Activated CD4-positive, alpha-beta T cell treated with anti-CD3 and anti-CD28 coated beads, Interleukin-10, Interleukin-2, amounts not matched to agents 100 ng/mL and 50 ng/mL, durations not matched to agents 16 hours and 8 hours (primary cell): ENCODE data around the gene PTGR1.
"Not testable (repeated sequence)": the region's sequence is repeated elsewhere in the genome, so short reads cannot be mapped to it uniquely, and the experiment has no call there.

ENCODE experiments used
- DNase-seq: peaks from one replicate; pipeline ENCODE4 v3.0.0-alpha.2; 2020

Gene PTGR1

GRCh38 chr9:111599092-111599954, at the start of gene PTGR1:
PTGR1 (minus strand) TSS chr9:111599647; CDS start chr9:111597422, 2,225 bp downstream.
- DNase-seq, result peak; percentile 34

- DNase-seq, result no peak
Measured at GRCh38 chr9:111649016-111649415, 49.6 kb upstream of the PTGR1 start.

- no peak for DNase-seq
Measured at GRCh38 chr9:111648066-111648465, 48.6 kb upstream of the PTGR1 start.

GRCh38 chr9:111646417-111646816, 47.0 kb upstream of the PTGR1 start:
- DNase-seq, result no peak

DNA sequence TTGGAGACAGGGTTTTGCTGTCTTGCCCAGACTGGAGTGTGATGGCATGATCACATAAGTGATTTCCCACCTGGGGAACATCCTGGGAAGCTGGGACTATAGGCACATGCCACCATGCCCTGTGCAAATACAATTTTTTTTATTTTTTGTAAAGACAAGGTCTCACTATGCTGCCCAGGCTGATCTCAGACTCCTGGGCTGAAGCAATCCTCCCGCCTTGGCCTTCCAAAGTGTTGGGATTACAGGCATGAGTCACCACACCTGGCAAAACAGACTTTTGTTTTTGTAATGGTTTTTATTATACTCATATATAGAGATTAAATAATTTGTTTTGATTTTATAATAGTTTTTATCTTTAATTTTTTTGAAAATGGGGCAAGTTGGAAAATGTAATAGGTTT, 46.4 kb upstream of the PTGR1 start:
- no peak for DNase-seq

GRCh38 chr9:111644195-111644772, 44.8 kb upstream of the PTGR1 start:
- no peak for DNase-seq

DNA sequence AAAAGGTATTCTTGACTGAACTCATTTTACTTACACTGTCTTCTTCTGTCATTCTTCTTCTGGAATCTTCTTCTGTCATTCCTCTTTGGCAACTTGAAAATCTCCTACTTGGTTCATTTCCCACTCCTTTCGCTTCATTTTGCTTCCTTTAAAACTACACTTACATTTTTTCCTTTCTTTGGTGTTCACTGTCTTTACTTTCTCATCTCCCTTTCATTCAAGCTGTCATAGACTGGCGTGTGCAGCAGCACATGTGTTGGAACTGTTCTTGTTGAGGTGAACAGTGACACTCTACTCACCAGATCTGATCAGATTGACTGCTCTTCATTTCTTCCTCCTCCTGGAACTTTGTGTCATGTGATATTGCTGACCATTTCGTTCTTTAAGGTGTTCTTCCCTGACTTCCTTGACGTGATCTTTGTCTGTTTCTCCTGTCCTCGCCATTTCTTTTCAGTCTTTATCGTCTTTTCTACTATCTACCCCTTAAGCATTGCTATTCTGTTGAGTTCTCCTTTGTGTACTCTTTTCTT, 38.0 kb upstream of the PTGR1 start:
- DNase-seq, result no peak

GRCh38 chr9:111634860-111635259, 35.4 kb upstream of the PTGR1 start:
- DNase-seq, result no peak

GRCh38 chr9:111633389-111633736, 33.9 kb upstream of the PTGR1 start:
- no peak for DNase-seq

DNA sequence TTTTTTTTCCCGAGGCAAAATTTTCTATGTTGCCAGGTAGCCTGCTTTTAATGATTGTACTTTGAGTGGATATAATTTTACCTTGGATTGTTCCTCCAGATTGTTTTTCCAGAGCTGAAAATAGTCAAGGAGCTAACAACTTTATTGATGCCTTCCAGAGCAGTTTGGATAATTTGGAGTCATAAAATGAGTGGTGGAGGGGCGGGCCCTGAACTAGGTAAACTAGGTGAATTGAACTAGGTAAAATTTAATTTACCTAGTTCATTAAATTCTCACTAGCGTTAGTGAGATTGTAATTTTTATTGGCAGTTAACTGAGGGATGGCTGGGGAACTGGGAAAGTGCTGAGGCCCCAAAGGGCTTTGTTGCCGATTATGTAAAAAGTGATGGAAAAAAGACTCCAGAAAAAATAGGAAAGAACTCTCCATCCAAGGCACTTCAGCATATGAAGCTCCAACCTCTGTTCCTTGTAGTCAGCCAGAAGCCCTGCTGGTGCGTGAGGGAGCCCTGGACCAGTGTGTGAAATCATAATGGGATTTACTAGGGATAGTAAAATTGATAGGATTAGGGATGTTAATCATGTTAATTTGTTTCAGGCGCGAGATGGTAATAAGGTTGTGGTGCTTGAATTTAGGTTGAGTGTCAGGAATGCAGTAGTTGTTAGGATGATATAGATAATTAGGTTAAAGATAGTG, 33.4 kb upstream of the PTGR1 start:
- no peak for DNase-seq

DNA sequence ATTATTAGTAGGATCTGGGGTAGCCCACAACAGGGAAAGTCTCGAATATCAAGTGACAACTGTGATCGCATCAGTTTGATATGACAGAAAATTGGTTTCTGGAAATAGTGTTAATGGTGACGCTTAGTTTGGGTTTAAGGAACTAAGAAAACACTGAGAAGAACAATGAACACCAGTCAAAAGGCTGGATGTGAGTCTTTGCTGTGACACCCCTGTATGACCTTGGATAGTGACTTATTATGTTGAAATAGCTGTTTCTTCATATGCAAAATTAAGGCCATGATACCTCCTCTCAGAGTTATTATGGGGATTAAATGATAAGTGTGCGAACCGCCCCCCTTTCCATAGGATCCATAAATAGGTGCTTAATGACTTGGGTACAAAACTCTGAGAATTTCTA, 32.6 kb upstream of the PTGR1 start:
- DNase-seq, result no peak

DNA sequence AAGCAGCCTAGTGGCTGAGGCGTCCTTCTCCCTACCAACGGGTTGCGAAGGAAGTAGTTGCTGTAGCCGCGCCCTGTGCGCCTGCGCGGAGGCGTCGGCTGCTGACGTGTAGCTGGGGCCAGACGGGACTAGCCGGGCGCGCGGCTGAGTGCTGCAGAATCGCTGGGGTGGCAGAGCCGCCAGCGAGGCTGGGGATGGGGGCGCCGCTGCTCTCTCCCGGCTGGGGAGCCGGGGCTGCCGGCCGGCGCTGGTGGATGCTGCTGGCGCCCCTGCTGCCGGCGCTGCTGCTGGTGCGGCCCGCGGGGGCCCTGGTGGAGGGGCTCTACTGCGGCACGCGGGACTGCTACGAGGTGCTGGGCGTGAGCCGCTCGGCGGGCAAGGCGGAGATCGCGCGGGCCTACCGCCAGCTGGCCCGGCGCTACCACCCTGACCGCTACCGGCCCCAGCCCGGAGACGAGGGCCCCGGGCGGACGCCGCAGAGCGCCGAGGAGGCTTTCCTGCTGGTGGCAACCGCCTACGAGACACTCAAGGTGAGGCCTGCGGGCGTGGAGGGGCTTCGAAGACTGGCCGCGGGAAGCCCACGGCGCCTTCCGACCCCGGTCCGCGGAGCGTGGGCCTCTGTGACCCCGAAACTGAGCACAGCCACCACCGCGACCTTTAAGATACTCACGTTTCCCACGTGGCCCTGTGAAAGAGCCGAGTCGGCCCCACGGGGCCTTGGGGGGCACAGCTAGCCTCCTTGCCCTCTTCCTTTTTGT, 31.9 kb upstream of the PTGR1 start, which contains the start of gene DNAJC25:
Gene DNAJC25, plus strand, starts transcription at position 121 of the 758 bp plus-strand sequence. Its CDS starts 74 bp downstream, at position 195.
- peak; percentile 99 for DNase-seq

DNA sequence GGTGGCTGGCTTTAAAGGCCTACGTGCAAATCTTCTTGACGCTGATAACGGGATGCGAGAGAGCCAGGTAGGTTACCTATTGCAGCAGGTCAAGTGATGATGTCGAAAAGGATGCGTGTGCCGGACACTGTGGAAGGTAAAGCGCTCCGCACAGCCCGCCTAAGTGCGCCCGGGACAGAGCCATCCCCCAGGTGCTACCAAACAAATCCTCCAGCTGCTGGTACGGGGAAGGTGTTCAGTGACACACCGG, 31.4 kb upstream of the PTGR1 start:
- no peak for DNase-seq

DNA sequence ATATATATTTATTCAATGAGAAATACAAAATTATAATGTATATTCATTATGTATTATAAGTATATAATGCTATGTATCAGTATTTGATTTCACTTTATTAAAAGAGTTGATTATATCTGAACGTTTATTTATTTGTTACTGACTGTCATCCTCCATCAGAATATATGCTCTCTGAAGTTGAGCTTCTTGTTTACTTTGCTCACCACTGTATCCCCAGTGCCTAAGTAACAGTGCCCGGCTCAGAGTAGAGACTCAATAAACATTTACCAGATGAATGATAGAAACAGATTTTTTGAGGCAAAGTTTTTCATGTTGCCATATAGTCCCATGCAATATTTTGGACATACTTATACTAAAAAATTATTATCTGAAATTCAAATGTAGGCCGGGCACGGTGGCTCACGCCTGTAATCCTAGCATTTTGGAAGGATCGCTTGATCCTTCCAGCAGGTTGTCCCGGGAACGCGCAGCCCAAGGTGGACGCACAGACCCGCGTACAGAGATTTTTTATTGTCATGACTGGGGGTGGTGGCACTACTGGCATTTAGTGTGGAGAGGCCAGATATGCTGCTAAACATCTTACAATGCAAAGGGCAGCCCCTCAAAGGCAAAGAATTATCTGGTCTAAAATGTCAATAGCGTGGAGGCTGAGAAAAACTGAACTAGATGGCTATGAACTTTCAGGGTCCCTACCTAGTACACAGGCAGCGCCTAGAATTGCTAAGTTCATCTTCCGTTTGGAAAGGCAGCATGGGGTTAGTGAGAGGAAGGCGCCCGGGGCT, 30.9 kb upstream of the PTGR1 start:
- no peak for DNase-seq

DNA sequence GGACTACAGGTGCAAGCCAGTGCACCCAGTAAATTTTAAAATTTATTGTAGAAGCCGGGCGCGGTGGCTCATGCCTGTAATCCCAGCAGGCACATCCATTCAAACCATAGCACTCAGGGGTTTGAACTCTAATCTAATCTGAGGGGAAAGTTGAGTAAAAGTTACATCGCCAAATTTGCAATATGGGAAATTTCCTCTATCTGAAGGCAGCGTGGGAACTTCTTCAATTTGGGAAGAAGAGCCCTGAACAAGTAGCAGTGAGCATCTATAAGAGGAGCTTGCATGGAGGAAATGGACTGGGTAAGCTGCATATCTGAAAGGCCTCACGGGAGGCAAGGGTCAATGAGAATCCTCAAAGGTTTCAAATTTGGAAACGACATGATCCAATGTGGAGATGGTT, 29.0 kb upstream of the PTGR1 start:
- DNase-seq, result no peak

DNA sequence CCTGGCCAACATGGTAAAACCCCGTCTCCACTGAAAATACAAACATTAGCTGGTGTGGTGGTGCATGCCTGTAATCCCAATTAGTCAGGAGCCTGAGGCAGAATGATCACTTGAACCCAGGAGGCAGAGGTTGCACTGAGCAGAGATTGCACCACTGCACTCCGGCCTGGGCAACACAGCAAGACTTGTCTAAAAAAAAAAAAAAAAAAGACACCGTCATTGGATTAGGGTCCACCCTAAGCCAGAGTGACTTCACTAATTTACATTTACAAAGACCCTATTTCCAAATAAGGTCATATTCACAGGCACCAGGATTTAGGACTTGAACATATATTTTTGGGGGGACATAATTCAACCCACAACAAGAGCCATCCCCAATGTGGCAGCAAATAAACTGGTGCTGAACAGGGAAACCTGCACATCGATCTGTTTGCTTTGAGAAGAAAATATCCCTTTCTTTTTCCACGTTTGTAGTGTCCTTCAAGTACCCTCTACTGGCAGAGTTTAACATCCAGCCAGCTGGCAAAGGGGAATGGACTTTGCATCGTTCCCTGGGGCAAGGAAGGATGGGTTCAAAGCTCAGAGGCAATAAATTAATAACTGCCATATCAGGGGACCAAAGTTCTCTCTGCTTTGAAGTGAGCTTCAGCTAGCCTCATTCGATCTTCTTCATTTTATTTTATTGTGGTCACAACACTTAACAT, 28.0 kb upstream of the PTGR1 start:
- DNase-seq, result no peak

DNA sequence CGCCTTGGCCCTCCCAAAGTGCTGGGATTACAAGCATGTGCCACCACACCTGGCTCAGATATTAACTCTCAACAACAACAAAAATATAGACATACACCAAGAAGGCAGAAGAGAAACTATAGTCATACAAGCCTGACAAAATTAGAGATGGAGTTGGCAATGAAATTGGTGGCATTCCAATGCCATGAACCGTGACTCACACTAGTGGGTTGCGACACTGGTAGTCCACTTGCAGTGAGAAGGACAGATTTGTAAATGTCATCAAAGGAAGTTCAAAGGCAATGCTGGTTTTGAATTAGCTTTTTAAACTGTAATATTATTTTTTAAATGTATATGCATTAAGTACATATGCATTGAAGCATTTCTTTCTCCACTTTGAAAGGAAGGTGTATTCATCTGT, 23.2 kb upstream of the PTGR1 start:
- DNase-seq, result no peak

DNA sequence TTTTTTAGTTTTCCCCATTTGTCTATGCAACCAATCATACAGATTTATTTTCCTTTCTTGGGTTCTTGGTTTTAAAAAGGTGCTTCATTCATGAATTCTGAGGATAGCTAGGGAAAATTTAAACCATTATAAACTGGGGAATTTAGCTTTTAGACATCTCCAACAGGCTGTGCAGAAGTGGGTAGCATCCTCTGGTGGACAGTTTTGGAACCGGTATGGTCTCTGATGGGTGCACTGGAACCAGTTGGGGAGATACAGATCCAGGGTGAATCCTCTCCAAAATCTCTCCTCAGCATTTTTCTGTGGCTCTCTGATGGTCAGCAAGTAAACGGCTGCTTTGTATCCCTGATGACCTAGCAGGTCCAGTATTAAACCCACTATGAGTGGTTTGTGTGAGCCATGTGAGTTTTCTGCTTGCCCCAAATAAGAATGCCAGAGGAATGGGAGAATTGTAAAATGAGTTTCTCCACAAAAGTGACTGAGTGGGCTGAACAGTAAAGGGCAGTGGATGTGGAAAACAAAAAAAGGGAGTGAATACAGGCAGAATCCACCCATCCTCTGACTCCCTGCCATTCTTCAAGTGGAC, 22.5 kb upstream of the PTGR1 start:
- peak; percentile 42 for DNase-seq

- not testable (repeated sequence) for DNase-seq
Measured at GRCh38 chr9:111617349-111617748, 17.9 kb upstream of the PTGR1 start.

- DNase-seq, result no peak
Measured at GRCh38 chr9:111615928-111616327, 16.5 kb upstream of the PTGR1 start.

DNA sequence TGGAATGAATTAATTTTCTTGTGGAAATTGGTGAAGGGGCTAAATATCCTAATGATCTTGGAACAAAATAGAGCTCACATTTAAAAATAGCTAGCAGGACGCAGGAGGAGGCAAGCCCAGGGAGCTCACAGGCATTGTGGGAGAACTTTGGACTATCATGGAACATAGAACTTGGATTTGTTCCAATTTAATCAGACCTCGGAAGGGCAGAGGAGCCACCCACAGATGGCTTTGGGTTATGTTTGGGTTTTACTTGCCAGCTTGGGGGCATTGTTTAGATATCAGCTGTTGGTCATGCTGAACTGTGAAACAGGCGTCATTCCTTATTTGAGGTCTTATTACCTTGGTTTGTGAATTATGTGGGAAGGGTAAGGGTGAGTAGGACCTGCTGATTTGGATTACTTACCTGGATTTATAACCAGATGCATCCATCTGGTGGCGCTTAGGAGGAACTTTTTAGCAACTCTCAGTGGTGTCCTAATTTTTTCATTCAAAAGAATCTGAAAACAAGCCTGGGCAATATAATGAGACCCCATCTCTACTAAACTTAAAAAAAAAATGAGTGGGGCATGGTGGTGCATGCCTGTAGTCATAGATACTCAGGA, 14.1 kb upstream of the PTGR1 start:
- DNase-seq, result no peak
